ENCODE results near the gene COPS6. TPM values are rescaled to one million over a fixed set of nuclear protein-coding genes. Genes with fewer than 3 reads are reported as not detected.

COPS6 gene
- total RNA-seq, 4 donors from 2014 or later: 43.7 to 56.4 (median 50.6) TPM

DNA sequence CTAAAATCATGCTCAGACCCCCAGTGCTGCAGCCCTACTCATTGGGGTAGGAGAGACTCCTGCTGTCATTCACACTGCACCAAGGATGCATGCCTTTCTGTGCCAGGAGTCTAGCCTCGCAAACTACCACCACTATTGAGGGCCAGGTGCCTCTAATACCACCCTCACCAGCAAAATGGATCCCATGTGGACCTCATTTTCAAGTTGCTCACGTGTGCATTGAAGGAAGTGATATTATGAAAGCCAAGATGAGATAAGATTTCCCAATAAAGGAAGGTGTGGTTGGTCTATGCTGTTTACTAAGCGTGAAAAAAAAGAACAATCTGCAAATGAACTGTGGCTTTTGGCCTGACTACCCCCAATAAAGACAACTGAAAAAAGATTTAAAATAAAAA, 52.8 kb downstream of the COPS6 start:
- no peaks in the 10 kb centered on the region for H3K9me3 ChIP-seq
- H3K4me1 ChIP-seq: no peaks in the 10 kb centered on the region
- H3K36me3 ChIP-seq: no peaks in the 10 kb centered on the region
- no peaks in the 10 kb centered on the region for H3K27me3 ChIP-seq
- DNase-seq (ENCODE audit: low spot score in 2 of 2): no peak
- TF ChIP-seq, protein P1, sequence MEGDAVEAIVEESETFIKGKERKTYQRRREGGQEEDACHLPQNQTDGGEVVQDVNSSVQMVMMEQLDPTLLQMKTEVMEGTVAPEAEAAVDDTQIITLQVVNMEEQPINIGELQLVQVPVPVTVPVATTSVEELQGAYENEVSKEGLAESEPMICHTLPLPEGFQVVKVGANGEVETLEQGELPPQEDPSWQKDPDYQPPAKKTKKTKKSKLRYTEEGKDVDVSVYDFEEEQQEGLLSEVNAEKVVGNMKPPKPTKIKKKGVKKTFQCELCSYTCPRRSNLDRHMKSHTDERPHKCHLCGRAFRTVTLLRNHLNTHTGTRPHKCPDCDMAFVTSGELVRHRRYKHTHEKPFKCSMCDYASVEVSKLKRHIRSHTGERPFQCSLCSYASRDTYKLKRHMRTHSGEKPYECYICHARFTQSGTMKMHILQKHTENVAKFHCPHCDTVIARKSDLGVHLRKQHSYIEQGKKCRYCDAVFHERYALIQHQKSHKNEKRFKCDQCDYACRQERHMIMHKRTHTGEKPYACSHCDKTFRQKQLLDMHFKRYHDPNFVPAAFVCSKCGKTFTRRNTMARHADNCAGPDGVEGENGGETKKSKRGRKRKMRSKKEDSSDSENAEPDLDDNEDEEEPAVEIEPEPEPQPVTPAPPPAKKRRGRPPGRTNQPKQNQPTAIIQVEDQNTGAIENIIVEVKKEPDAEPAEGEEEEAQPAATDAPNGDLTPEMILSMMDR (IDR thresholded peaks at IDR 0.05): no peak
- no peak for TF ChIP-seq EP300 (IDR thresholded peaks at IDR 0.05)
- no peak for TF ChIP-seq POLR2A (IDR thresholded peaks at IDR 0.05)
- no peak overlapping the region for H3K27ac ChIP-seq
- WGBS, 2 donors: 54 to 70% methylated on average over 3 of the region's 3 CpGs
- no peak overlapping the region for H3K4me3 ChIP-seq

Small RNAs within 50 kb of the gene (small RNA-seq; reads per million reads assigned to genes)
- 31.7 reads per million, percentile 93 among the genes with 10 or more reads in this experiment for gene MIR106B
- gene MIR25: 782 reads per million, percentile 98 among the genes with 10 or more reads in this experiment
- 37.3 reads per million, percentile 94 among the genes with 10 or more reads in this experiment for gene MIR93

Other genes starting within 250 kb of the COPS6 start
- gene OR2AE1, start 211.9 kb upstream of the COPS6 start, total RNA-seq: 1 to 10 TPM in 1 of 4 donors, not detected in 3; 2.0 TPM
- 10 to 100 TPM; 53.8 to 68.1 (median 58.1) TPM for gene TRIM4, start 169.4 kb upstream of the COPS6 start, total RNA-seq
- gene GJC3, start 159.3 kb upstream of the COPS6 start, total RNA-seq: 10 to 100 TPM in 1 of 4 donors, 1 to 10 TPM in 3; 3.3 to 11.7 (median 8.9) TPM
- 100 to 1,000 TPM in 2 of 4 donors, 10 to 100 TPM in 2; 68.7 to 182 (median 111) TPM for gene AZGP1, start 112.9 kb upstream of the COPS6 start, total RNA-seq
- 10 to 100 TPM; 32.4 to 37.5 (median 35.4) TPM for gene ZKSCAN1, start 73.4 kb upstream of the COPS6 start, total RNA-seq
- gene ZSCAN21, start 39.2 kb upstream of the COPS6 start, total RNA-seq: 10 to 100 TPM; 12.9 to 18.0 (median 16.5) TPM
- gene ZNF3, start 7.2 kb upstream of the COPS6 start, total RNA-seq: 10 to 100 TPM; 24.0 to 37.5 (median 26.9) TPM
- 10 to 100 TPM; 28.9 to 41.0 (median 35.8) TPM for gene MCM7, start 12.4 kb downstream of the COPS6 start, total RNA-seq
- 10 to 100 TPM; 23.0 to 34.1 (median 25.9) TPM for gene AP4M1, start 12.7 kb downstream of the COPS6 start, total RNA-seq
- 10 to 100 TPM; 46.1 to 56.9 (median 54.2) TPM for gene TAF6, start 30.4 kb downstream of the COPS6 start, total RNA-seq
- 10 to 100 TPM in 3 of 4 donors, 1 to 10 TPM in 1; 7.5 to 15.9 (median 11.5) TPM for gene CNPY4, start 30.7 kb downstream of the COPS6 start, total RNA-seq
- 1 to 10 TPM; 3.9 to 9.2 (median 6.9) TPM for gene MBLAC1, start 38.0 kb downstream of the COPS6 start, total RNA-seq
- 100 to 1,000 TPM; 226 to 312 (median 252) TPM for gene LAMTOR4, start 59.9 kb downstream of the COPS6 start, total RNA-seq
- 10 to 100 TPM in 3 of 4 donors, 1 to 10 TPM in 1; 6.9 to 36.9 (median 12.7) TPM for gene TRAPPC14, start 69.8 kb downstream of the COPS6 start, total RNA-seq
- 1 to 10 TPM; 2.7 to 8.3 (median 3.8) TPM for gene GAL3ST4, start 79.6 kb downstream of the COPS6 start, total RNA-seq
- 1 to 10 TPM; 1.1 to 3.1 (median 1.7) TPM for gene GPC2, start 88.4 kb downstream of the COPS6 start, total RNA-seq
- 1 to 10 TPM; 4.2 to 8.2 (median 6.5) TPM for gene STAG3, start 88.9 kb downstream of the COPS6 start, total RNA-seq
- gene PVRIG, start 131.0 kb downstream of the COPS6 start, total RNA-seq: under 1 TPM in 1 of 4 donors, not detected in 3; 0.78 TPM
- not detected for gene SPDYE3, start 218.7 kb downstream of the COPS6 start, total RNA-seq